Neuronal stem cell (in vitro differentiated cells): ENCODE data around the gene SHFL.

Experiments used
- DNase-seq: peaks from one replicate; pipeline ENCODE4 v3.0.0-alpha.2; 2013; ENCODE audit warnings: low spot score
- H2AFZ ChIP-seq: one replicate; pipeline ENCODE4 v1.6.1; 2013; ENCODE audit warnings: mild to moderate bottlenecking, low read length, inconsistent platforms
- H2AK5ac ChIP-seq: 2 replicates; pipeline ENCODE4 v1.6.1; 2013; ENCODE audit warnings: low read depth, mild to moderate bottlenecking, inconsistent platforms, low read length, moderate library complexity, mixed read lengths
- H2BK120ac ChIP-seq: 2 replicates; pipeline ENCODE4 v1.6.1; 2013; ENCODE audit warnings: low read depth, mild to moderate bottlenecking, inconsistent platforms, low read length, moderate library complexity, mixed read lengths
- H2BK12ac ChIP-seq: one replicate; pipeline ENCODE4 v1.6.1; 2013; ENCODE audit warnings: low read length, inconsistent platforms
- H2BK15ac ChIP-seq: 2 replicates; pipeline ENCODE4 v1.6.1; 2013; ENCODE audit warnings: mild to moderate bottlenecking, low read length, inconsistent platforms, mixed read lengths
- H2BK5ac ChIP-seq: one replicate; pipeline ENCODE4 v1.6.1; 2013; ENCODE audit warnings: inconsistent platforms, mild to moderate bottlenecking, low read length, moderate library complexity
- H3K14ac ChIP-seq: one replicate; pipeline ENCODE4 v1.6.1; 2013; ENCODE audit warnings: low read length, inconsistent platforms
- H3K18ac ChIP-seq: 2 replicates; pipeline ENCODE4 v1.6.1; 2013; ENCODE audit warnings: low read length, inconsistent platforms
- H3K23ac ChIP-seq: 2 replicates; pipeline ENCODE4 v1.6.1; 2013; ENCODE audit warnings: low read depth, mild to moderate bottlenecking, mixed read lengths, low read length, inconsistent platforms; ENCODE audit not compliant: poor library complexity
- H3K27ac ChIP-seq: replicated peaks from 3 replicates; pipeline ENCODE4 v1.5.1; 2013; ENCODE audit warnings: low read length, inconsistent platforms
- H3K27me3 ChIP-seq, 3 experiments: 2 replicates each; pipeline ENCODE4 v1.6.1; 2013; ENCODE audit warnings: low read length in 3 of 3, mild to moderate bottlenecking in 2 of 3, inconsistent platforms in 1 of 3, low read depth in 1 of 3, mixed read lengths in 1 of 3, moderate library complexity in 1 of 3; ENCODE audit not compliant: control insufficient read depth in 3 of 3, insufficient read depth in 3 of 3
- H3K36me3 ChIP-seq, 2 donors: replicated peaks in 1 of 2; 2 replicates each; pipeline ENCODE4 v1.6.1; 2013; ENCODE audit warnings: low read length in 2 of 2; ENCODE audit not compliant: control insufficient read depth in 2 of 2, insufficient read depth in 2 of 2
- H3K4ac ChIP-seq: 2 replicates; pipeline ENCODE4 v1.6.1; 2013; ENCODE audit warnings: inconsistent platforms, mild to moderate bottlenecking, low read length, moderate library complexity
- H3K4me1 ChIP-seq, 2 donors: 1 replicate in 1 of 2; 2 replicates in 1 of 2; pipeline ENCODE4 v1.6.1; 2013; ENCODE audit warnings: low read length in 2 of 2, low read depth in 1 of 2; ENCODE audit not compliant: control insufficient read depth in 2 of 2, insufficient read depth in 1 of 2
- H3K4me2 ChIP-seq: one replicate; pipeline ENCODE4 v1.6.1; 2013; ENCODE audit warnings: mild to moderate bottlenecking, low read length, inconsistent platforms; ENCODE audit not compliant: insufficient read depth, poor library complexity, severe bottlenecking
- H3K4me3 ChIP-seq, 2 donors: 2 replicates each; pipeline ENCODE4 v1.5.1; 2013; ENCODE audit warnings: low read length in 2 of 2, mild to moderate bottlenecking in 2 of 2, inconsistent platforms in 1 of 2, moderate library complexity in 1 of 2
- H3K79me1 ChIP-seq: one replicate; pipeline ENCODE4 v1.6.1; 2013; ENCODE audit warnings: low read depth, mild to moderate bottlenecking, inconsistent platforms, low read length, moderate library complexity
- H3K9ac ChIP-seq: one replicate; pipeline ENCODE4 v1.6.1; 2013; ENCODE audit warnings: mild to moderate bottlenecking, low read depth, low read length, inconsistent platforms; ENCODE audit not compliant: poor library complexity
- H3K9me3 ChIP-seq, 2 donors: replicated peaks in 1 of 2; 2 replicates each; pipeline versions ENCODE3 to v1.6.1; 2013; ENCODE audit warnings: low read length in 2 of 2, mild to moderate bottlenecking in 2 of 2, inconsistent platforms in 1 of 2, low read depth in 1 of 2, mixed read lengths in 1 of 2, moderate library complexity in 1 of 2; ENCODE audit not compliant: control insufficient read depth in 2 of 2, insufficient read depth in 1 of 2
- H4K8ac ChIP-seq: one replicate; pipeline ENCODE4 v1.6.1; 2013; ENCODE audit warnings: low read depth, mild to moderate bottlenecking, inconsistent platforms, low read length, moderate library complexity
- H4K91ac ChIP-seq: one replicate; pipeline ENCODE4 v1.6.1; 2013; ENCODE audit warnings: low read length, low read depth, mild to moderate bottlenecking, inconsistent platforms; ENCODE audit not compliant: poor library complexity
- WGBS, 2 donors: extraction: QIAGEN DNeasy Blood & Tissue Kit; methylation state at CpG; one replicate each; pipeline ENCODE4 v1.1.7; 2013; ENCODE audit warnings: missing lambda C conversion rate in 2 of 2, mixed read lengths in 1 of 2; ENCODE audit not compliant: insufficient read length in 2 of 2, insufficient replicate concordance in 1 of 2; ENCODE audit errors: extremely low coverage in 2 of 2; 5-methylcytosine and 5-hydroxymethylcytosine counted together

The SHFL gene

GRCh38 chr19:10118960-10119359 is 32.8 kb downstream of the SHFL start:
- H3K4me3 ChIP-seq: peak overlapping the region; percentile 91 to 95
- no peak overlapping the region for H3K14ac ChIP-seq
- H3K4me1 ChIP-seq: peaks cover 6 to 8% of the 10 kb centered on the region in 2 donors
- H2BK15ac ChIP-seq: no peak overlapping the region
- H2BK120ac ChIP-seq: no peak overlapping the region
- no peak overlapping the region for H4K8ac ChIP-seq
- peaks cover 37 to 50% of the 10 kb centered on the region in 2 donors for H3K36me3 ChIP-seq
- no peak overlapping the region for H3K4ac ChIP-seq
- H3K27ac ChIP-seq: no peak overlapping the region
- H2AFZ ChIP-seq: peak overlapping the region; percentile 86
- peak overlapping the region; percentile 80 for H3K23ac ChIP-seq
- DNase-seq: no peak
- H2BK12ac ChIP-seq: peak overlapping the region; percentile 41
- H4K91ac ChIP-seq: no peak overlapping the region
- H2BK5ac ChIP-seq: peak overlapping the region; percentile 98
- peak overlapping the region; percentile 99 for H3K9ac ChIP-seq
- H3K27me3 ChIP-seq: no peaks in the 10 kb centered on the region
- peak overlapping the region; percentile 95 for H3K18ac ChIP-seq
- no CpG with 5 or more reads among the region's 12 CpGs for WGBS, 2 donors
- H3K4me2 ChIP-seq: peak overlapping the region; percentile 86
- H2AK5ac ChIP-seq: peak overlapping the region; percentile 100
- peaks cover 19% of the 10 kb centered on the region for H3K79me1 ChIP-seq
- H3K9me3 ChIP-seq: no peaks in the 10 kb centered on the region

DNA sequence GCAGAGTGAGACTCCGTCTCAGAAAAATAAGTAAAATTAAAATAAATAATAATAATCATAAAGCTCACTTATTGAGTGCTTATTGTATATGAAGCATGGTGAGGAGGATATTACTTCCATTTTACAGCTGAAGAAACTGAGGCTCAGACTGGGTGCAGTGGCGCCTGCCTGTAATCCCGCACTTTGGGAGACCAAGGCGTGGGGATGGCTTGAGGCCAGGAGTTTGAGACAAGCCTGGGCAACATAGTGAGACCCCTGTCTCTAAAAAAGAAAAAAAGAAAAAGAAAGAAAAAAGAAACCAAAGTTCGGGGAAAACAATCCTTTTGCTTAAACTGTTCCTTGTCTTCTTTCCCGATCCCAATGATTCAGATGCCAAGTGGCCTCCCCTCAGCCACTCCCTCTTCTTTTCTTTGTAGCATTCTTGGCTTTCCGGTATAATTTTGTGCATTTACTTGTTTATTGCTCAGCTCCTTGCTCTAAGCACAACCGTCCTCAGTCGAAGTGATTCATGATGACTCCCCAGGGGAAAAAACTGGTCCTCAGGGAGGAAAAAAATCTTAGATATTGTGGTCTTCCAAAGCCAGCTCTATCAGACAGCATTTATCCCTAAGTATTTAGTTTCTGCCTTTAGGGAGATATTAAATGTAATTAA is 34.5 kb downstream of the SHFL start:
- no peak overlapping the region for H3K4me2 ChIP-seq
- peaks cover 0 to 2% of the 10 kb centered on the region in 2 donors for H3K9me3 ChIP-seq
- H3K27ac ChIP-seq: no peak overlapping the region
- no peak overlapping the region for H3K18ac ChIP-seq
- no peak for DNase-seq
- H2BK12ac ChIP-seq: no peak overlapping the region
- no CpG with 5 or more reads among the region's 9 CpGs for WGBS, 2 donors
- H2BK120ac ChIP-seq: no peak overlapping the region
- peaks cover 6 to 8% of the 10 kb centered on the region in 2 donors for H3K4me1 ChIP-seq
- peaks cover 17% of the 10 kb centered on the region for H3K79me1 ChIP-seq
- no peak overlapping the region for H3K14ac ChIP-seq
- no peak overlapping the region for H3K9ac ChIP-seq
- no peak overlapping the region for H4K91ac ChIP-seq
- peaks cover 28 to 47% of the 10 kb centered on the region in 2 donors for H3K36me3 ChIP-seq
- no peak overlapping the region for H2BK5ac ChIP-seq
- H4K8ac ChIP-seq: no peak overlapping the region
- no peak overlapping the region for H3K4me3 ChIP-seq
- H3K27me3 ChIP-seq: no peaks in the 10 kb centered on the region
- no peak overlapping the region for H3K23ac ChIP-seq
- no peak overlapping the region for H2AFZ ChIP-seq
- H2AK5ac ChIP-seq: no peak overlapping the region
- no peak overlapping the region for H3K4ac ChIP-seq
- H2BK15ac ChIP-seq: no peak overlapping the region

DNA sequence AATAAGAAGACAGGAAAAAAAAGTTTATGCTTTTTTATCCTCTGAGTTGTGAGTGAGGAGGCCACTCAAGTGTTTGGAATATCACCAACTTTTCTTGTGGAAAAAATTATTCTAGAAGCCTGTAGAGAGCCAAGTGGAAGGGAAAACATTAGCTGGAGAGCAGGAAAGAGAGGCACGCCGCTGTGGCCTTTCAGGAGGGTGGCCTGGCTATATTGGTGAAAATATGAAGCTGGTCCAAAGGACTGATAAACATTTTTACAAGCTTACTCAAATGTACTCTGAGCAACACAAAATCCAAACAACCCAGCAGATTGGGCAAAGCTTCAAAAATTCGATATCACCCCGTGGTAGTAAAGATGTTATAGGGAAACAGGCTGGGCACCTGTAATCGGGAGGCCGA is 35.9 kb downstream of the SHFL start:
- no peaks in the 10 kb centered on the region for H3K27me3 ChIP-seq
- H3K4me1 ChIP-seq: peaks cover 6 to 8% of the 10 kb centered on the region in 2 donors
- no peak overlapping the region for H3K23ac ChIP-seq
- no peak overlapping the region for H2AFZ ChIP-seq
- H2BK15ac ChIP-seq: no peak overlapping the region
- DNase-seq: no peak
- no peak overlapping the region for H2AK5ac ChIP-seq
- H3K27ac ChIP-seq: no peak overlapping the region
- H2BK12ac ChIP-seq: no peak overlapping the region
- no peak overlapping the region for H4K91ac ChIP-seq
- no peak overlapping the region for H3K4me3 ChIP-seq
- no peak overlapping the region for H3K4me2 ChIP-seq
- H3K9me3 ChIP-seq: peaks cover 0 to 2% of the 10 kb centered on the region in 2 donors
- no peak overlapping the region for H3K18ac ChIP-seq
- no peak overlapping the region for H2BK5ac ChIP-seq
- H4K8ac ChIP-seq: no peak overlapping the region
- peaks cover 10% of the 10 kb centered on the region for H3K79me1 ChIP-seq
- H3K14ac ChIP-seq: no peak overlapping the region
- H2BK120ac ChIP-seq: no peak overlapping the region
- no peak overlapping the region for H3K9ac ChIP-seq
- WGBS, 2 donors: no CpG with 5 or more reads among the region's 6 CpGs
- H3K4ac ChIP-seq: no peak overlapping the region
- H3K36me3 ChIP-seq: peaks cover 14 to 43% of the 10 kb centered on the region in 2 donors

- Histone ChIP-seq H4K8ac (no peak overlapping the region), H3K9me3 (peaks cover 0 to 2% of the 10 kb centered on the region in 2 donors), H2AFZ (no peak overlapping the region), H3K36me3 (peaks cover 6 to 44% of the 10 kb centered on the region in 2 donors), H3K4me1 (peaks cover 0 to under 1% of the 10 kb centered on the region in 2 donors), H3K79me1 (peaks cover 1% of the 10 kb centered on the region), H3K23ac (no peak overlapping the region), H3K14ac (no peak overlapping the region), H3K18ac (no peak overlapping the region), H2BK15ac (no peak overlapping the region), H2BK120ac (no peak overlapping the region), H4K91ac (no peak overlapping the region), H3K4me3 (no peak overlapping the region), H3K27ac (no peak overlapping the region), H3K4ac (no peak overlapping the region), H2BK12ac (no peak overlapping the region), H2BK5ac (no peak overlapping the region), H3K27me3 (no peaks in the 10 kb centered on the region), H3K4me2 (no peak overlapping the region), H3K9ac (no peak overlapping the region), H2AK5ac (no peak overlapping the region)
- no CpG with 5 or more reads among the region's 7 CpGs for WGBS, 2 donors
- no peak for DNase-seq
These were observed 38.3 kb downstream of the SHFL start for GRCh38 chr19:10124429-10124828.
